Inflammatory macrophage (primary cell): ENCODE results near the gene FOXG1.

Experiments used
- DNase-seq, 2 donors: peaks; one replicate each; pipeline ENCODE4 v3.0.0-alpha.2; 2020 to 2022

FOXG1 gene

GRCh38 chr14:28777471-28778137 lies 11.0 kb downstream of the FOXG1 start:
- DNase-seq = no peak

- DNase-seq = no peak
These were observed 11.8 kb downstream of the FOXG1 start for GRCh38 chr14:28778138-28779117.

- no peak for DNase-seq
These were observed 12.9 kb downstream of the FOXG1 start for GRCh38 chr14:28779456-28779855.

GRCh38 chr14:28780843-28781820 lies 14.5 kb downstream of the FOXG1 start:
- no peak for DNase-seq

GRCh38 chr14:28782301-28782700 lies 15.7 kb downstream of the FOXG1 start:
- no peak for DNase-seq

- DNase-seq = no peak
These were observed 17.1 kb downstream of the FOXG1 start for GRCh38 chr14:28783664-28784063.

GRCh38 chr14:28784096-28785048 lies 17.8 kb downstream of the FOXG1 start:
- DNase-seq = no peak

GRCh38 chr14:28785096-28785952 lies 18.7 kb downstream of the FOXG1 start:
- DNase-seq = no peak

- DNase-seq = no peak
These were observed 40.9 kb downstream of the FOXG1 start for GRCh38 chr14:28807518-28807917.

GRCh38 chr14:28813810-28814209 lies 47.2 kb downstream of the FOXG1 start:
- no peak for DNase-seq
